Astrocyte of the spinal cord (primary cell): Measurements from ENCODE around the gene SQSTM1.
"Not testable (repeated sequence)": the region's sequence is repeated elsewhere in the genome, so short reads cannot be mapped to it uniquely, and the experiment has no call there.

Source experiments
- DNase-seq: peaks from one replicate; pipeline ENCODE4 v3.0.0; 2011; ENCODE audit warnings: low read depth, low spot score
- H3K4me3 ChIP-seq: 2 replicates; pipeline ENCODE4 v1.5.1; 2011; ENCODE audit warnings: low read depth, mild to moderate bottlenecking, low read length, moderate library complexity
- in situ Hi-C: cut with HindIII; loops from 2 replicates; pipeline ENCODE4 v1.10.0; 2017; ENCODE audit warnings: low sequenced_read_pairs
- TF ChIP-seq, protein P1 (sequence below): IDR thresholded peaks from 2 replicates; pipeline ENCODE4 v1.5.1; 2012; ENCODE audit warnings: low read depth, mild to moderate bottlenecking, low read length, inconsistent platforms

SQSTM1 gene

DNA sequence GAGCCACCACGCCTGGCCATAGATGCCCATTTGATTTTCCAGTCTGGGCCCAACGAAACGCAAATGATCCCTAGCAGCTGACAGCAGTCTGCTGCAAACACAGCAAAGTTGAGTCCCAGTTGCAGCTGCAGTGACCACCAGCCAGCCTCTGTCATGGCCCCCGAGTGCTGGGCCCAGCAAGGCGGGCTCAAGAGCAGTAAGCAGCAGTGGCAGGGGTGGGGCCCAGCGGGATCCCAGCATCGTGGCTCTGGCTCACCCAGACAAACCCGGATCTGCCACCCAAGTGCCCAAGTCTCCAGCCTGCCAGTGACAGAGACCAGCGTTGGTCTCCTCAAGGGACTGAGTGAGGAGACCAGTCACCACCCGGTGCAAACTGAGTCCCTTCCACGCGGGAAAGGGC, 33.8 kb upstream of the SQSTM1 start:
- TF ChIP-seq, protein P1, sequence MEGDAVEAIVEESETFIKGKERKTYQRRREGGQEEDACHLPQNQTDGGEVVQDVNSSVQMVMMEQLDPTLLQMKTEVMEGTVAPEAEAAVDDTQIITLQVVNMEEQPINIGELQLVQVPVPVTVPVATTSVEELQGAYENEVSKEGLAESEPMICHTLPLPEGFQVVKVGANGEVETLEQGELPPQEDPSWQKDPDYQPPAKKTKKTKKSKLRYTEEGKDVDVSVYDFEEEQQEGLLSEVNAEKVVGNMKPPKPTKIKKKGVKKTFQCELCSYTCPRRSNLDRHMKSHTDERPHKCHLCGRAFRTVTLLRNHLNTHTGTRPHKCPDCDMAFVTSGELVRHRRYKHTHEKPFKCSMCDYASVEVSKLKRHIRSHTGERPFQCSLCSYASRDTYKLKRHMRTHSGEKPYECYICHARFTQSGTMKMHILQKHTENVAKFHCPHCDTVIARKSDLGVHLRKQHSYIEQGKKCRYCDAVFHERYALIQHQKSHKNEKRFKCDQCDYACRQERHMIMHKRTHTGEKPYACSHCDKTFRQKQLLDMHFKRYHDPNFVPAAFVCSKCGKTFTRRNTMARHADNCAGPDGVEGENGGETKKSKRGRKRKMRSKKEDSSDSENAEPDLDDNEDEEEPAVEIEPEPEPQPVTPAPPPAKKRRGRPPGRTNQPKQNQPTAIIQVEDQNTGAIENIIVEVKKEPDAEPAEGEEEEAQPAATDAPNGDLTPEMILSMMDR = no peak
- no peak overlapping the region for H3K4me3 ChIP-seq
- no peak for DNase-seq
- in situ Hi-C loops = no loop called here

GRCh38 chr5:179788193-179788854, 32.4 kb upstream of the SQSTM1 start:
- in situ Hi-C loops = no loop called here
- DNase-seq = no peak
- no peak overlapping the region for H3K4me3 ChIP-seq
- TF ChIP-seq, protein P1 = no peak

DNA sequence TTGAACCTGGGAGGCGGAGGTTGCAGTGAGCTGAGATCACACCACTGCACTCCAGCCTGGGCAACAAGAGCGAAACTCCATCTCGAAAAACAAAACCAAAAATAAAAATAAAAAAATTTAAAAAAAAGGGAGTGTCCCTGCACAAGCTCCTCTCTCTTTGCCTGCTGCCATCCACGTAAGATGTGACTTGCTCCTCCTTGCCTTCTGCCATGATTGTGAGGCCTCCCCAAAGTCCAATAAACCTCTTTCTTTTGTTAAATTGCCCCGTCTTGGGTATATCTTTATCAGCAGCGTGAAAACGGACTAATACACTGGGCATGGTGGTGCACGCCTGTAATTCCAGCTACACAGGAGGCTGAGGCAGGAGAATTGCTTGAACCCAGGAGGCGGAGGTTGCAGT, 31.4 kb upstream of the SQSTM1 start:
- H3K4me3 ChIP-seq, DNase-seq, in situ Hi-C loops: not testable (repeated sequence)

GRCh38 chr5:179791881-179792611, 28.7 kb upstream of the SQSTM1 start:
- no peak for DNase-seq
- in situ Hi-C loops = no loop called here
- no peak overlapping the region for H3K4me3 ChIP-seq
- TF ChIP-seq, protein P1 = no peak

DNA sequence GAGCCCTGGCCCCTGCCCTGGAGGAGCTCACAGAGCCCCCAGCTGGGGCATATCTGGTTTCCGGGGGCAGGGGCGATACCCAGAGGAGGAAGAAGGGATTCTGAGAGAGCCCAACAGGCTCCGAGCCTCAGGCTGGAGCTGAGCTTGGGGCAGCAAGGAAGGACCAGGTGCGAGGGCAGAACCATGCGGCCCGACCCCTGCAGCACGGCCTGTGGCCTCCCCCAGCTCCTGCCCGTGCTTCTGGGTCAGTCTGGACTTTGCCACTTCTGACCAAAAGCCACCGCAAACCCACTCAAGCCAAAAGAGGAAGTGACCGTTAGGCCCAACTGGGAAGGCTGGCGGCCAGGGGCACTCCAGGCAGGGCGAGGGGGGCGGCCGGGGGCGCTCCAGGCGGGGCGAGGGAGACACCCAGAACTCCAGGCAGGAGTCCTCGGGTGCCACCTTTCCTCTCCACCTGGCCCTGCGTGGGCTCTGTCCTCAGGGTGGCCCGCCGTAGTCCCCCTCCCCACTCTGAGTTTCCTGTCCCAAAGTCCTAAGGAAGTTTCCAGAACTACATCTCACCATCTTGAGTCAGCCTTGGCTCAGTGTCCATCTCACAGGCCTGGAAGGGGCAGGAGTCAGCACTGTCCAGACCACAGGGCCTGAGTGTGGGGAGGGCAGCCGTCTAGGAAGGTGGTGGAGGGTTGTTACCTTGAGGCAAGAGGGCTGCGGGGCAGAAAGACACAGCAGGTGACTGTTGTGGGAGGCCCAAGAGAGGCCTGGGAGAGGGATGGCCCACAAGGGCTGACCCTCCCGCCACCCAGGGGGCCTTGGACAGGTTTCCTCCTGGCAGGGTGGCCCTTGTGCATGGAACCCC, 27.9 kb upstream of the SQSTM1 start:
- in situ Hi-C loops = no loop called here
- TF ChIP-seq, protein P1 = no peak
- no peak for DNase-seq
- H3K4me3 ChIP-seq = no peak overlapping the region

DNA sequence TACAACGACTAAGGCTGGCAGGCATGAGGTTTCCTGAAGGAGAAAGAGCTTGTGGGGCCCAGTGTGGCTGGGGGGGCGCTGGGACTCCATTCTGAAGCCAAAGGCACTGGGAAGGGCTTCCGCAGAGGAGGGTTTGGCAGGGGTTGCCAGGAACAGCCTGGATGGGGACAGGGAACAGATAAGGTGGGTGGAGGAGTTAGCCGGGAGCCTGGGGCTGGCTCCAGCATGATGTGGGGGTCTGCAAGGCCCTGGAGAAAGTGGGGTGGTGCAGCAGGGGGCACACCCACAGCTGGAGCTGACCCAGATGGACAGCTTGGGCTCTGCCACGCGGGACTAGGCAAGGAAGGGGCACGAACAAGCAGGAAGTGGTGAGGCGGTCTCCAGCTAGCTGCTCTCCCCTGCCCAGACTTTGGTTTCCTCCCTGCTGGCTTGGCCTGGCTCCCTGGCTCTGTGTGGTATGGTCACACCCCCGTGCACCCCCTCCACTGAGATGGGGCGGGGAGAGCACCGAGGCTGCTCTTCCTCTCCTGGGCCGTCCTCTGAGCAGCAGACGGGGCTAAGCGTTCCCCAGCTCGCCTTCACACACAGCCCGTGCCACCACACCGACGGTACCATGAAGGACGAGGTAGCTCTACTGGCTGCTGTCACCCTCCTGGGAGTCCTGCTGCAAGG, 27.1 kb upstream of the SQSTM1 start, which contains the start of gene LTC4S:
Gene LTC4S, plus strand, starts transcription at position 519 of the 672 bp plus-strand sequence. Its CDS starts 95 bp downstream, at position 614.
- H3K4me3 ChIP-seq = no peak within 1 kb of the TSS

More for the DNA sequence above, 27.1 kb upstream of the SQSTM1 start, which contains the start of gene LTC4S:
- DNase-seq = peak; percentile 68
- in situ Hi-C loops = no loop called here
- TF ChIP-seq, protein P1 = no peak
